GM12865 (cell line): ENCODE measurements around the gene PIN1.

ENCODE experiments used
- DNase-seq: peaks from one replicate; pipeline ENCODE4 v3.0.0; 2010; ENCODE audit warnings: low read depth
- H3K4me3 ChIP-seq: 2 replicates; pipeline ENCODE4 v1.5.1; 2011; ENCODE audit warnings: mild to moderate bottlenecking, low read depth, low read length, control low read depth
- CTCF ChIP-seq: IDR thresholded peaks from 2 replicates; pipeline ENCODE4 v1.5.1; 2011; ENCODE audit warnings: low read length, control low read depth, low read depth, inconsistent platforms; ENCODE audit not compliant: insufficient read depth; ENCODE audit errors: missing control alignments

Gene PIN1

DNA sequence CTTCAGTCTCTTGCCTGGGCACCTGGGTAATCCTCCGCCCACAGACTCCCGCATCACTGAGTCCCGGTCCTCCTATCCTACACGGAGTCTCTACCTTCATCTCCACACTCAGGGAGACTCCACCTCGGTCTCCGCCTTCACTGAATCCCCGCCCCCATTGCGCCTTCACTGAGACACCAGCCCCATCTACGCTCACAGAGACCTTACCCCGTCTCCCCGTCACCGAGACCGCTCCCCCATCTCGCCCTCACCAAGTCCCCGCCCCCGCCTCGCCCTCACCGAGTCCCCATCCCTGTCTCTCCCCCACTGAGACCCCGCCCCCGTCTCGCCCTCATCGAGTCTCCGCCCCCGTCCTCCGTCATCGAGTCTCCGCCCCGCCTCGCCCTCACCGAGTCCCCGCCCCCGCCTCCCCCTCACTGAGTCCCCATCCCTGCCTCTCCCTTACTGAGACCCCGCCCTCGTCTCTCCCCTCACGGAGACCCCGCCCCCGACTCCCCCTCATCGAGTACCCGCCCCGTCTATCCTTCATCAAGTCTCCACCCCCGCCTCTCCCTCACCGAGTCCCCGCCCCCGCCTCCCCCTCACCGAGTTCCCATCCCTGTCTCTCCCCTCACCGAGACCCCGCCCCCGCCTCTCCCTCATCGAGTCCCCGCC is 43.4 kb upstream of the PIN1 start:
- peak overlapping the region; percentile 58 for H3K4me3 ChIP-seq
- peak; percentile 93 for DNase-seq
- no peak for TF ChIP-seq CTCF

- no peak for TF ChIP-seq CTCF
- DNase-seq, result peak; percentile 93
- peak overlapping the region; percentile 58 for H3K4me3 ChIP-seq
These were observed 42.7 kb upstream of the PIN1 start for GRCh38 chr19:9792206-9793070.

- no peak for TF ChIP-seq CTCF
- peak; percentile 41 for DNase-seq
- H3K4me3 ChIP-seq, result peak overlapping the region; percentile 57
These were observed 42.0 kb upstream of the PIN1 start for GRCh38 chr19:9793071-9793591.

DNA sequence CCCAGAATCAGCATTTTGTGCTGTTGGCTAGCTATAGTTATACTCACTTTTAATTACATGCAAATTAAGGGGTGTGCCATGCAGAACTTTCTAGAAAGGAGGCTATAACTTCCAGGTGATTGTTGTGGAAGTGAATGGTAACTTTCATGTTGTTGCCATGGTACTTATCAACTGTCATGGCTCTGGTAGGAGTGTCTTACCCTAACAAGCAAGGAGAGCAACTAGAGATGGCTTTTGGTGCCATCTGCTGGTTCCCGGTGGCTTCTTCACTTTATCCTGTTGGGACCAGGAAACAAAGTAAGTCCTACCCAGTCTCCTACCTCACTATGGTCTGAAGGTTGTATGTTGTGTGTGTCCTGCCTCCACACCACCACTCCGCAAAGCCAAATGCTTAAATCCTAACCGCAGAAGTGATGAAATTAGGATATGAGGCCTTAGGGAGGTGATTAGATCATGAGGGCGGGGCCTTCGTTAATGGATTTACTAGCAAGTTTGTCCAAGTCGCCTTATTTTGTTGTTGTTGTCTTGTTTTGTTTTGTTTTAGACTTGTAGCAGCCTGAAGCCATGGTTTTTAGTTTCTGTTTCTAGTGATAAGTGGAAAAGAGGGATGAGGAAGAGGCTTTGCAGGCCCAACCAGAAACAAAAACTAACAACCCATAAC is 38.9 kb upstream of the PIN1 start:
- H3K4me3 ChIP-seq, result no peak overlapping the region
- TF ChIP-seq CTCF, result peak; percentile 89
- peak; percentile 91 for DNase-seq

DNA sequence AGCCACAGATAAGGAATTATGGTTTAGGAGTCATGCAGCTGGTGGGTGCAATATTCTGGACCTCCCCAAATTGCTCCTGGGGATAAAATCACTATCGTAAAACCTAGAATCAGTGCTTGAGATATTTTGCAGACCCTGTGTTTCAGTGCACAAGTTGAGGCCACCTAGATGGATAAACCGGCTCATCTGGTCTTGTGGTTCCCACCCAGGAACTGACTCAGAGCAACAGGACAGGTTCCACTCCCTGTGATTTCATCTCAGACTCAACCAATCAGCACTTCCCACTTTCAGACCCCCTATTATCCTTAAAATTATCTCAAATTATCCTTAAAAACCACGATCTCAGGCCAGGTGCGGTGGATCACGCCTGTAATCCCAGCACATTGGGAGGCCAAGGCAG is 37.2 kb upstream of the PIN1 start:
- H3K4me3 ChIP-seq, result no peak overlapping the region
- no peak for TF ChIP-seq CTCF
- no peak for DNase-seq

GRCh38 chr19:9799162-9799561 is 36.0 kb upstream of the PIN1 start:
- DNase-seq, result no peak
- TF ChIP-seq CTCF, result no peak
- no peak overlapping the region for H3K4me3 ChIP-seq
